Muscle of back (tissue), 11 donors: ENCODE results near the gene CCL21. TPM values are rescaled to one million over a fixed set of nuclear protein-coding genes. Genes with fewer than 3 reads are reported as not detected.

Experiments
- DNase-seq, 3 donors: peaks; one replicate each; pipeline versions ENCODE4 v3.0.0 to v3.0.0-alpha.2; 2013
- polyA plus RNA-seq, 10 donors: library from polyadenylated mRNA; unstranded; fragments of 120-200 nt; gene quantifications; one replicate each; pipeline ENCODE4 v1.2.1, GENCODE V29; 2013; ENCODE audit not compliant: insufficient read length in 10 of 10

The CCL21 gene
- polyA plus RNA-seq, 10 donors, result 4.1 to 58.5 (median 26.1) TPM

DNA sequence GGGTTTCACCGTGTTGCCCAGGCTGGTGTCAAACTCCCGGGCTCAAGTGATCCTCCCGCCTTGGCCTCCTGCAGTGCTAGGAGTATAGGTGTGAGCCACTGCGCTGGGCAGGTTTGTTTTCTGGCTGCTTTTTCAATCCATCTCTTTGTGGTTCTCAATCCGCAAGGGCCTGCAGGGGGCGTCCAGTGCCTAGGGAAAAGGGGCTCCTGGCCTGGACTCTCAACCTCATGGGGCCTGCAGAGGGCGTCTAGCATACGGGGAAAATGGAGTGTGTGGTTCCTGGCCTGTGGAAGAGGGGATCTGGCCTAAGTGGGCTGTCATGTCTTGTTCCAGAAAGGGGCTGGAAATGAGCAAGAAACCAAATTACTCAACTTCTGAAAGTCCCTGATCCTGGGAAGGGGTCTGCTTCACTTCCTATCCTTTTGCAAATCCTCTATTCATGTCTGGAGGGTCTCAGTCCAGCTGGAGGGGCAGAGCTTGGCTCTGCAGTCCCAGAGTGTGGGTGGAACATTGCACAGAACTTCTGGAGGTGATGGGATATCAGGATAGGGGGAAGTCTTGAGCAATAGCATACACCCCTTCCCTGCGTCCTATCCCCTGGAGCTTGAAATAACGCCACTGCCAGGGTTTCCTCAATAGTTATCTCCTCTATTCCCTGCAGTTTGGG lies 34.8 kb downstream of the CCL21 start:
- peak in 2 of 3 donors; percentile 43 to 63 for DNase-seq

DNA sequence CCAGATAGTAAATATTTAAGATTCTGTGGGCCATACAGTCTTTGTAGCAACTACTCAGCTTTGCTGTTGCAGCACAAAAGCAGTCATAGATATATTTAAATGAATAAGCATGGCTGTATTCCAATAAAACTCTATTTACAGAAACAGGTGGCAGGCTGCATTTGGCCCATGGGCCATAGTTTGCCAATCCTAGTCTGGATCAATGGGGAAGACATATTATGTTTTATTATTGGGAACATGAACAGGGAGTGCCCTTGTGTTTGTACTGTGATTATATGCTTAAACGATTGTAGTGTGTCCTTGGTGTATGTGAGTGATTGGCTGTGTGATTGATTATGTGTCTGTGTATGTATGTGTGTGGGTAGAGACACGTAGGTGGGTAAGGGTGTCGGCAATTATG lies 35.5 kb downstream of the CCL21 start:
- DNase-seq, result no peak

DNA sequence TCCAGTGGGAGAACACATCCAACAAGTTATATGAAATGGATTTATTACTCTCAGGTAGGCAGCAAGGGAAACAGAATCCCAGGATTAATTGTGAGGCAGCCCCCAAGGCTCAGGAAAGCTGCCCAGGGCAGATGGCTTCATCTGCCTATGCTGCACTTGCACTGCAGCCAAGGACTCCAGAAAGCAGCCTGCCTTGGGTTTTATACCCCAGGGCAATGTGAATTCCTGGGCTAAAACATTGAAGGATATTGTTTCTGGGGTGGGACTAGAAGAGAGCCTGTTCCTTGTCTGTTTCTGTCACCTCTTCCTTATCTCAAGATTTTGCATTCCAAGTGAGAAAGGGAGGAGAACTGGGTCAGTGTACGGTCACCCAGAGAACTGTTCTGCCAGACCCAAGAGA lies 38.6 kb downstream of the CCL21 start:
- DNase-seq, result no peak

DNA sequence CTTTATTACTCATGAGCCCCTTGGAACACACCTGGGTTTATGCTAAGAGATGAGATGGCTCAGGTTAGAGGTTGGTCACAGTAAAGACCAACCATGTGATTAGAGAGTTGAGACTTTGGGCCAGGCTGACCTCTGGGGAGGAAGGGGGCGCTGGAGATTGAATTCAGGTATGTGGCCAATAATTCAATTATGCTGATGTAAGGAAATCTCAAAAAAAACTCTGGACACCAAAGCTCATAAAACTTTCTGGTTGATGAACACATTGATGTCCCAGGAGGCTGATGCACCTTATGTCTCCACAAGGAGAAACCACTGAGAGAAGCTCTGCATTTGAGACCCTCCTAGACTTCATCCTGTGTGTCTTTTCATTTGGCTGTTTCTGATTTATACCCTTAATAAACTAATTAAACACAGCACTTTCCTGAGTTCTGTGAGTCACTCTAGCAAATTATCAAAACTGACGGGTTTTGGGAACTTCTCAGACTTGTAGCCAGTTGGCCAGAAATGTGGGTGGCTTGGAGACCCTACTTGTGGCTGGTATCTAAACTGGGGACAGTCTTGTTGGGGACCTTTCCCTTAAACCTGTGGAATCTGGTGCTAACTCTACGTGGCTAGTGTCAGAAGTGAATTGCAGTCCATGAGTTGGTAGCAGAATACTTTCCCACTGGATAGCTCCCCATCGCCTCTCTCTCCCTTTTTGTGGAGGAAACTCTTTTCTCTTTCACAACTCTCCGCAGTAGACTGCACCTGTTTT lies 40.0 kb downstream of the CCL21 start:
- no peak for DNase-seq

DNA sequence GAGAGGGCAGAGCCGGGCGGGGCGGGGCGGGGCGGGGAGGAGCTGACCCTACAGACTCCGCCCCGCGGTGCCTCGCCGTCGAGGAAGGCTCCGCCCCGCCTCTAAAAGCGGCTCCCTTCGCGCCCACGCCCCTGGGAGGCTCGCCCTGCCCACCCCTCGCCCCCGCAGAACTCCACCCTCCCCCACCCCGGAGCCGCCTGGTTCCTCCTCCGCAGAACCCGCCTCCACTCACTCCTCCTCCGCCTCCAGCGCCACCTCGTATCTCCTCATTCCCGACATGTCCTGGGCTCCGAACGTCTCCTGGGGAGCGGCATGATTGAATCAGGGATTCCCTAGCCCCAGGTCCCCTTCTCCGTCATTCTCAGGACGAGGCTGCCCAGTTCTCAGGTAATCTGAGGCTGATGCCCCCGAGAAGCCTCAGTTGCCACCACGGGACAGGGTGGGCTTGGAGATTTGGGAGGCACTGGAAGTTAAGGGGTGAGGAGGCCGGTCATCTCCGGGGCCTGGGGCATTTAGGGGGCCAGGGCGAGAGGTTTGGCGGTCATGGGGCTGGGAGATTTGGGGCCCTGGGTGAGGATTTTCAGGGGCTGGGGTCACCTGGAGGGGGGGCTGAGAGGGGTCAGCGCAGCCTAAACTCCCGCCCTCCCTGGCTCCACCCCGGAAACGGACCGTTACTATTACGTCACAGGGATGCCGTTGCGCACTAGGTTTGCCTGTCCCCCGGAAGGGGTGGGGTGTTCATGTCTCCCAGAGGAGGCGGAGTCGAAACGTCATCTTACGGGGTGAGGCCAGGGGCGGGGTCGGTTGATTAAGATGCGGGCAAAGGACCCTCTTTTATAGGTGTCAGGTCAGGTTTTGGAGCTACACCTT lies 44.3 kb downstream of the CCL21 start:
- DNase-seq, result peak; percentile 94 to 96 (median 95)

DNA sequence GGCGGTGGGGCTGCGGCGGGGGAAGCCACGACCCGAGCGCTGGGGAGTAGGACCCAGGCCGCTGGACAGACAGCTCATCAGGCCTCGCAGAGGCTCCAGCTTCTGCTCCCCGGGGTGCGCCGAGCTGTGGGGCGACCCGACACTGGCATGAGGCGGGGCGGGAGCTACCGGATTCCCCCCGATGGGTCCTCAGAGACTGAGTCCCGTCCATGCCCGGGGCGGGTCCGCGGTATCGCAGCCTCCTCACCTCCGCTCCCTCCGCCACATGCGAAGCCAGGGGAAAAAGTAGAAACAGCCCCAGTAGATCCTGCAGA lies 44.9 kb downstream of the CCL21 start:
- DNase-seq, result no peak

DNA sequence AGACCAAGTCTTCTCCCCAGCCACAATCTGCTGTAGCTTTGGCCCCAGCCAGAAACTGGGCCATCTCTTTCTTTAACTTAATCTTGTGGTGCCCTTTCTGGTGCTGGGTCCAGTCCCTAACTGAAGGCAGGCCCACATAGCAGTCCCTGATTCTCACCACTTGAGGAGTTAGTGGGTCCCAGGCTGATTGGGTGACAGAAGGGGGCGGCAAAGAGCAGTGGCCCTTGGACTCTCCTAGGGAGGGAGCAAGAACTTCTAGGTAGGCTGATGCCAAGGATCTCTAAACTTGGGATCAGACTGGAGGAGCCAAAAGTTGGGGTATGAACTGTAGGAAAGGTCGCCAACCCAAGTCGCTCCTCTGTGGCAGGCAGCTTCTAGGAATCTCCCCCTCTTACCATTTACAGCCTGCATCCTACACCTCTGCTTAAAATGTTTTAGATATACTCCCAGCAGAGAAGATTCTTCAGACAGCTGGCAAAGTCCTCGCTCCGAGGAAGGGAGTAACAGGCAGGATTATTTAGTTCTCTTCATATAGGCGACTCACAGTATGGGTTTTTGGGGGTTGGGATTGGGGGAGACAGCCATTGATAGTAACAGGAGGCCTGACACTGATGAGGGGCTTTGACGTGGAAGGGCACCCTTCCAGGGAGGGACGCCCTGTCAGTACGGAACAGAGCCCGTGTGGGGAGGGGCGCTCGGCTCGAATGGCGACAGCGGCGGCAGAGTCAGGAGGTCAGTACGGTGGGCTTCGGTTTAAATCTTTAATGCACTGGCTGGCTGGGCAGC lies 45.5 kb downstream of the CCL21 start:
- peak; percentile 51 to 87 (median 79) for DNase-seq

DNA sequence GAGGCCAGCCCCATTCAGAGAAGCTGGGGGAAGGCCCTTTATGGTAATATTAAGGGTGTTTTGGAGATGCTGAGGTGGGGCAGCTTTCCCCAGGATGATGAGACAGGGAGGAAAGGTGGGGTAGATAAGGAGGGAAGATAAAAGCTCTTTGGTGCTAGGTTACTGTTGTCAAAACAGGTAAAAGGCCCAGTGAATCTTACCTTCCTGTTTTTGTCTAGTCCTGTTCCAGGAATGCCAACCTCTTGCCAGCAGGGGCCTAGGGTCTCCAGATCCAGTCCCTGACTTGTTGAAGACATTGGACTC lies 46.7 kb downstream of the CCL21 start:
- DNase-seq, result no peak

DNA sequence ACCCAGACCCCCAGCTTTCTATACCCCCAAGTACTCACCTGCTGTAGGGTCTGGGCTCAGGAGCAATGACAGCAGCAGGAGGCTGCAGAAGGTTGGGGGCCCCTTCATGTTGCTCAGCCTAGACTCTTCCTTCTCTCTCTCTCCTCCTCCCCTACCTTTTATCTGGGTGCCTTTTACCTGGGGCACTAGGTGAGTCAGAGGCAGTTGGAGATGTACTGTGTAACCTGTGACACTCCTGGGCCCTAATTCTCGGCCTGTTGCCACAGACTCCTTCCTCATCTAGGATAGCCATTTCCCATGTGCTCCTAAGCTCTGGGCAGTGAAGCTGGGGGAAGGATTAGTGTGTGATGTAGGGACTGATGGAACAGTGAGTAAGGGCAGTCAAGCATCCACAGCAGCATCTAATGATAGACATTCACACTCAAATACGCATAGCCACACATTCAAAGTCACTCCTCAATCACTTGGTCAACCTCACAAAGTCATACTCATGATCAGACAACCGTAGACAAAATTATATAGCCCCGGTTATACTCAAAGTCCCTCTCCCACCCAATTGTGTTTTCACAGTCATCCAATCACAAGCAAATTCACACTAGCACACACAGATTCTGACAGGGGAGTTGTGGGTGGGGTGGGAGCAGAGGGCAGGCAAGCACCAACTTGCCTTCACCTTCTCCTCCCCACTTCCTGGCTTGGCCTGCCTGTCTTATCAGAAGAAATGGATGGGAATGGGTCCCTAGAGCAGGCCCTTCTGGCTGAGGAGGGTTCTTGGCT lies 47.2 kb downstream of the CCL21 start, which contains the start of gene CCL27:
Gene CCL27 (minus strand): TSS at position 132 of the 777 bp plus-strand sequence. CDS start 24 bp downstream, at position 108.
- DNase-seq, result no peak

DNA sequence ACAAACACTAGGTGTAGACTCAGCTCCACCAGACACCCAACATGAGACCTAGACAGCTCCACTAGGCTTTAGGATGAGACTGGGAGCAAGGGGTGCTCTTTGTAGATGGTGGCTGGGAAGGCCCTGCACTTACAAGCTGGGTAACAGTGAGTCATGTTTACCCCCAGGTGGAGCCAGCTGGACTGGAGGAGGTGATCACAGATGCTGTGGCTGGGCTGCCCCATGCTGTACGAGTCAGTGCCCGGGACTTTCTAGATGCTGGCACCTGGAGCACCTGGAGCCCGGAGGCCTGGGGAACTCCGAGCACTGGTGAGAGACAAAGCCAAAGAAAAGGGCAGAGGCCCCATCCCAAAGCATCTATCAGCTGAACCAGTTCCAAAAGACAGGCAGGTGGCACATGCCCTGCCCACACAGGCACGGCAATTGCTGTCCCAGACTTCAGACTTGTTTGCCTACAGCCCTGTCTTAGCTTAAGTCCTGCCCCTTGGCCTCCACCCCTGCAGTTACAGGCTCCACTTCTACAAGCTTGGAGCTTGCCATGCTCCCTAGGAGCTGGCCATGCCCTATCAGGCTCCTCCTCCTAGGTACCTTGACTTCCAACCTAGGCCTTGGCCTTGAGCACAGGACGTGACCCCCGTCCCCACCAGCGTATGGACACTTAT lies 50.2 kb downstream of the CCL21 start:
- DNase-seq, result no peak

Other genes starting within 250 kb of the CCL21 start
- 1 to 10 TPM; 2.5 to 5.2 (median 3.4) TPM for gene ENHO, start 187.1 kb downstream of the CCL21 start, polyA plus RNA-seq
- 10 to 100 TPM; 24.5 to 98.6 (median 54.8) TPM for gene CNTFR, start 120.4 kb downstream of the CCL21 start, polyA plus RNA-seq
- gene RPP25L, start 98.0 kb downstream of the CCL21 start, polyA plus RNA-seq, result 10 to 100 TPM; 15.3 to 22.3 (median 18.5) TPM
- gene DCTN3, start 89.6 kb downstream of the CCL21 start, polyA plus RNA-seq, result 10 to 100 TPM; 53.7 to 75.6 (median 66.5) TPM
- under 1 TPM in 5 of 10 donors, not detected in 5; 0.11 to 0.24 (median 0.18) TPM for gene ARID3C, start 81.1 kb downstream of the CCL21 start, polyA plus RNA-seq
- 10 to 100 TPM; 35.5 to 60.7 (median 47.0) TPM for gene SIGMAR1, start 72.3 kb downstream of the CCL21 start, polyA plus RNA-seq
- 10 to 100 TPM; 28.2 to 48.1 (median 33.9) TPM for gene GALT, start 63.5 kb downstream of the CCL21 start, polyA plus RNA-seq
- 100 to 1,000 TPM in 8 of 10 donors, 10 to 100 TPM in 2; 92.2 to 164 (median 110) TPM for gene IL11RA, start 58.0 kb downstream of the CCL21 start, polyA plus RNA-seq
- under 1 TPM in 9 of 10 donors, not detected in 1; 0.47 to 0.95 (median 0.78) TPM for gene CCL27, start 47.5 kb downstream of the CCL21 start, polyA plus RNA-seq
- 10 to 100 TPM in 1 of 10 donors, 1 to 10 TPM in 3, not detected in 6; 1.5 to 12.3 (median 6.0) TPM for gene CCL19, start 18.9 kb downstream of the CCL21 start, polyA plus RNA-seq
- gene PHF24, start 248.1 kb upstream of the CCL21 start, polyA plus RNA-seq, result under 1 TPM; 0.11 to 0.56 (median 0.25) TPM